ENCODE measurements around the gene GPX5.

- TF ChIP-seq CTCF (conservative IDR thresholded peaks at IDR 0.05; ENCODE audit: low read depth, low read length) (no peak), EZH2 (IDR thresholded peaks at IDR 0.05; ENCODE audit: borderline replicate concordance, low read depth, low read length, poor library complexity, severe bottlenecking) (no peak)
Observed at GRCh38 chr6:28543651-28544610, 18.2 kb downstream of the GPX5 start.
